ENCODE results near the gene NAV3. TPM values are rescaled to one million over a fixed set of nuclear protein-coding genes. Genes with fewer than 3 reads are reported as not detected.

The NAV3 gene
- polyA plus RNA-seq, 1 of the 3 experiments (the other 2 are of a cell fraction) = 10.5 TPM

- no peak for DNase-seq
- WGBS (ENCODE audit: low lambda C conversion rate) = 93% methylated on average over 5 of the region's 5 CpGs
- Histone ChIP-seq H3K4me3 (ENCODE audit: low read depth in 2 of 2, low read length in 1 of 2) (no peak overlapping the region), H2AFZ (ENCODE audit: low read depth) (no peak overlapping the region), H3K9ac (no peak overlapping the region), H3K4me1 (ENCODE audit: control insufficient read depth in 1 of 2, insufficient read depth in 2 of 2, low read depth in 1 of 2, low read length in 1 of 2) (peaks cover 0 to 1% of the 10 kb centered on the region in 2 experiments; a peak in 2 of 4 replicates), H3K4me2 (no peak overlapping the region), H3K9me3 (no peaks in the 10 kb centered on the region), H3K27me3 (ENCODE audit: insufficient read depth) (no peaks in the 10 kb centered on the region), H3K79me2 (ENCODE audit: insufficient read depth) (no peaks in the 10 kb centered on the region), H3F3A (replicated peaks; ENCODE audit: insufficient read depth) (peaks cover 12% of the 10 kb centered on the region), H3K9me2 (no peaks in the 10 kb centered on the region), H4K20me1 (ENCODE audit: insufficient read depth) (no peaks in the 10 kb centered on the region), H3K36me3 (replicated peaks in 1 of 2; ENCODE audit: control insufficient read depth in 1 of 2, insufficient read depth in 2 of 2, low read length in 1 of 2) (peaks cover 0 to 6% of the 10 kb centered on the region in 2 experiments), H3K27ac (ENCODE audit: low read depth in 2 of 2, low read length in 1 of 2) (no peak overlapping the region)
- TF ChIP-seq YY1 (IDR thresholded peaks at IDR 0.05; ENCODE audit: low read depth) (no peak), RCOR1 (IDR thresholded peaks at IDR 0.05; ENCODE audit: low read length) (no peak), GATA2 (CRISPR knock-in tag; IDR thresholded peaks at IDR 0.05) (no peak), CHD2 (IDR thresholded peaks at IDR 0.05; ENCODE audit: low read length, partially characterized antibody) (no peak), GABPA (IDR thresholded peaks at IDR 0.05; ENCODE audit: low read depth) (no peak), MAX (IDR thresholded peaks at IDR 0.05; ENCODE audit: low read depth) (no peak), SIN3A (IDR thresholded peaks at IDR 0.05; ENCODE audit: borderline replicate concordance, low read depth, low read length) (no peak), ELF1 (IDR thresholded peaks at IDR 0.05) (no peak), TAF1 (IDR thresholded peaks at IDR 0.05; ENCODE audit: borderline replicate concordance, low read depth, low read length) (no peak), FOSL2 (IDR thresholded peaks at IDR 0.05; ENCODE audit: borderline replicate concordance, low read depth) (no peak)
- TF ChIP-seq, protein P1, sequence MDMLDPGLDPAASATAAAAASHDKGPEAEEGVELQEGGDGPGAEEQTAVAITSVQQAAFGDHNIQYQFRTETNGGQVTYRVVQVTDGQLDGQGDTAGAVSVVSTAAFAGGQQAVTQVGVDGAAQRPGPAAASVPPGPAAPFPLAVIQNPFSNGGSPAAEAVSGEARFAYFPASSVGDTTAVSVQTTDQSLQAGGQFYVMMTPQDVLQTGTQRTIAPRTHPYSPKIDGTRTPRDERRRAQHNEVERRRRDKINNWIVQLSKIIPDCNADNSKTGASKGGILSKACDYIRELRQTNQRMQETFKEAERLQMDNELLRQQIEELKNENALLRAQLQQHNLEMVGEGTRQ (IDR thresholded peaks at IDR 0.05; ENCODE audit: borderline replicate concordance, low read depth, low read length) = no peak
- TF ChIP-seq, protein P2, sequence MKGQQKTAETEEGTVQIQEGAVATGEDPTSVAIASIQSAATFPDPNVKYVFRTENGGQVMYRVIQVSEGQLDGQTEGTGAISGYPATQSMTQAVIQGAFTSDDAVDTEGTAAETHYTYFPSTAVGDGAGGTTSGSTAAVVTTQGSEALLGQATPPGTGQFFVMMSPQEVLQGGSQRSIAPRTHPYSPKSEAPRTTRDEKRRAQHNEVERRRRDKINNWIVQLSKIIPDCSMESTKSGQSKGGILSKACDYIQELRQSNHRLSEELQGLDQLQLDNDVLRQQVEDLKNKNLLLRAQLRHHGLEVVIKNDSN (IDR thresholded peaks at IDR 0.05; ENCODE audit: borderline replicate concordance, low read depth) = no peak
- TF ChIP-seq, protein P3, sequence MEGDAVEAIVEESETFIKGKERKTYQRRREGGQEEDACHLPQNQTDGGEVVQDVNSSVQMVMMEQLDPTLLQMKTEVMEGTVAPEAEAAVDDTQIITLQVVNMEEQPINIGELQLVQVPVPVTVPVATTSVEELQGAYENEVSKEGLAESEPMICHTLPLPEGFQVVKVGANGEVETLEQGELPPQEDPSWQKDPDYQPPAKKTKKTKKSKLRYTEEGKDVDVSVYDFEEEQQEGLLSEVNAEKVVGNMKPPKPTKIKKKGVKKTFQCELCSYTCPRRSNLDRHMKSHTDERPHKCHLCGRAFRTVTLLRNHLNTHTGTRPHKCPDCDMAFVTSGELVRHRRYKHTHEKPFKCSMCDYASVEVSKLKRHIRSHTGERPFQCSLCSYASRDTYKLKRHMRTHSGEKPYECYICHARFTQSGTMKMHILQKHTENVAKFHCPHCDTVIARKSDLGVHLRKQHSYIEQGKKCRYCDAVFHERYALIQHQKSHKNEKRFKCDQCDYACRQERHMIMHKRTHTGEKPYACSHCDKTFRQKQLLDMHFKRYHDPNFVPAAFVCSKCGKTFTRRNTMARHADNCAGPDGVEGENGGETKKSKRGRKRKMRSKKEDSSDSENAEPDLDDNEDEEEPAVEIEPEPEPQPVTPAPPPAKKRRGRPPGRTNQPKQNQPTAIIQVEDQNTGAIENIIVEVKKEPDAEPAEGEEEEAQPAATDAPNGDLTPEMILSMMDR (IDR thresholded peaks at IDR 0.05) = no peak
- ChIA-PET POLR2A (no interaction called here), CTCF (no interaction called here)
Measured at GRCh38 chr12:78081590-78082314, 251.1 kb downstream of the NAV3 start.
